ENCODE results near the gene CST11.

Gene CST11

DNA sequence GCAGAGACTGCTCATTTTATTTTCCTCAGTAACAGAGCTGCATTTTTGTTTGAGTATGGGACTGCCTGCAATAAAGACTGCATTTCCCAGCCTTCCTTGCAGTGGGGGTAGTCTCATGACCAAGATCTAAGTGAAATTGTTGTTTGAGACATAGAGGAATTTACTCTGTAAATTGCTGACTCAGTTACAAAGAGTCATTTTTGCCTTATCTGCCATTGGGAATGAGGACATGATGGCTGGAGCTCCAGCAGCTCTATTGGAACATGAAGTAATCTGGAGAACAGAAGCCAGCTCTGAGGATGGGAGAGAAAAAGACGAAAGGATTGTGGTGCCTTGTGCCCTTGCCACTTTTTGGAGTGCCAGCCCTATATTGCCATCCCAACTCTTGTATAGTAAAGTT, 2.1 kb upstream of the CST11 start:
- in situ Hi-C loops (cut with MboI; ENCODE audit: low sequenced_read_pairs): no loop called here

DNA sequence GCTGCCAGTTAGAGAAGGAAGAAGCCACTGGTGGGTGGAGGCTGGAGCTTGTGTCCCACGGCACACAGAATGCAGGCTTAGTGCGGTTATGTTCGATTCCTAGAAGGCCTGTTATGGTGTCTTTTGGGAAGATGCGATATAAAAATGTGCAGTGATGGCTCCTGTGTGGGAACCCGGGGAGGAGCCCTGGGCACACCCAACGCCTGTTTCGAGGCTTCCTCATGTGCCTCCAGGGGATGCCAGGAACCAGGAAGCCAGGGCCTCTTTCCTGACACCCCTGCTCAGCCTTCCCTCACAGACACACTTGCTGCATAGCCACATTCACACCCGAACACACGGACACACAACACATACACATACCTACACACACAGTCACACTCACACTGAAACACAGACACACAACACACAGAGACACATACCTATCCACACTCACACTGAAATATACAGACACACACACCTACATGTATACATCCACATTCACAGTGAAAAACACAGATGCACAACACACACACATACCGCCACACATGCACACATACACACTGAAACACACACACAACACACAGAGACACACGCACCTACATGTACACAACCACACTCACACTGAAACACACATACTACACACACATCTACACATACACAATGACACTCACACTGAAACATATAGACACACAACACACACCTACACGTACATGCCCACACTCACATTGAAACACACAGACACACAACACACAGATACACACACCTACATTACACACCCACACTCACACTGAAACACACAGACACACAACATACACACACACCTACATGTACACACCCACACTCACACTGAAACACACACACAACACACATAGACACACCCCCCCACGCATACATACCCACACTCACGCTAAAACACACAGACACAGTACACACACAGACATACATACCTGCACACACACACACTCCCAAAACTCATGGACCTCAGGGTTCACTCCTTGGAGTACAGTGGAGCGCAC, 1.2 kb upstream of the CST11 start:
- in situ Hi-C loops (cut with MboI; ENCODE audit: low sequenced_read_pairs): no loop called here

DNA sequence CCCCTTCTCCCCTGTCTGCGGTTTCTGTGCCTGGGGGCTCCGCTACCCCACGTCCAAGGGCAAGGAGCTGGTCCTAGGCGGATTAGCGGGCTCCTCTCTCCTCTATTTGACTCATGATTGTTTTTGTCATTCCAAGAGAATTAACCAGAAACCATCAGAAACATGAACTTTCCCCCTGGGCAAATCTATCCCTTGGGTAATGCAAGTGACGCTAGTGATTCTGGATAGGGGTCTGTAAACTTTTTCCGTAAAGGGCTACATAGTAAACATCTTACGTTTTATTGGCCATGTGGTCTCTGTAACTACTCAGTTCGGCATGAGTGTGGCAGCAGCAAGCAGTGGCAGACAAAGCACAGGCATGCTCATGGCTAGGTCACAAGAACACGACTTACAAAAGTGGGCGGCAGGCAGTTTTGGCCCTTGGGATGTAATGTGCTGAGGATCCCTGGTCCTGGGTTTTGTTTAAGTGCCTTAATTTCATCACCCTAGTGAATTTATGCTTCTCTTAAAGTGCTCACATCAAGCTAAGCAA, 654 bp downstream of the CST11 start:
- in situ Hi-C loops (cut with MboI; ENCODE audit: low sequenced_read_pairs): no loop called here

DNA sequence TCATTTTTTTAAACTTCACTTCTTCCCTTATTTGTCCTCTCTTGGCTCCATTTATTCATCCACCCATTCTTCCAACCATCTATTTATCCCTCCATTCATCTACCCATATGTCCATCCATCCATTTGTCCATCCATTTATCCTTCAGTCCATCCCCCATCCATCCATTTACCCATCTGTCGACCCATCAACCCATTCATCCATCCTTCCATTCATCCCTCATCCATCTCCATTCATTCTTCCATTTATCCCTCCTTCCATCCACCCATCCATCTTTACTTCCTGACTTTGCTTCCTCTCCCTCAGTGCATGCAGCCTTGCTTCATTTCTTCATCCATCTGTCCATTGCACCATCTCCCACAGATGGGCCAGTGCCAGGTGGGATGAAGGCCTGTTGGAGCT, 1.8 kb downstream of the CST11 start:
- in situ Hi-C loops (cut with MboI; ENCODE audit: low sequenced_read_pairs): no loop called here

DNA sequence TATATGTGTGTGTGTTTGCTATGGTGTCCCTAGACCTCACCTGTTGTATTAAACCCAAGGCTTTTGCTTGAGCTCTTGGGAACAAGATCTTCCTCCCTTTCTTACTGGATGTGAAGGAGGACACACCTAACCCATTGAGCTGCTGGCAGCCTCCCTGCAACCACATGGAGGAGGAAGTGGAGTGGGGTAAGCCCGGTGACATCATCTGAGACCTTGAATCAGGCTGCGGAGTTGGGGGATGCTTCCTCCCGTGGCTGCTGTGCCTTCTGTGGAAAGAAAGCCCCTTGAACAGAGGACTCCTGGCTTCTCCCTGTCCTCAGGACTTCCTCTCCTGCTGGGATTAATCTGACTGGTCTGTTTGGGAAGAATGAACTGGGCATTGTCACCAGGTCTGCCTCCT, 3.3 kb downstream of the CST11 start:
- in situ Hi-C loops (cut with MboI; ENCODE audit: low sequenced_read_pairs): loop anchor here (25.0 kb wide), 1 partner anchor 163 kb away; the partner anchor contains the start of gene CST9

DNA sequence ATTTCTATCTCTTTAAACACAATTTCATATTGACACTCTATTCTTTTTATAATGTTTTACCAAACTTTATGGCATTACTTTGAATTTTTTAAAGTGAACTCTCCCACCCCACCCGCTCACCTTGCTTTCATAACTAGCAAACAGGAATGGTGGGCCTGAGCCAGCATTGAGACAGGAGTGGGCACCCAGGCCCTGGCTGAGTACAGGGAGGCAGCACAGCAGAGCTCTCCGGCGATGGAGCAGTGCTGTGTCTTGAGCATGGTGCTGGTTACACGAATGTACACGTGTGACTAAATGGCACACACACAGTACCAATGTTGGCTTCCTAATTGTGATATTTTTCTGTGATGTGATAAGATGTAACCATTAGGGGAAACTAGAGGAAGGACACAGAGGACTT, 4.5 kb downstream of the CST11 start:
- in situ Hi-C loops (cut with MboI; ENCODE audit: low sequenced_read_pairs): loop anchor here (25.0 kb wide), 1 partner anchor 164 kb away; the partner anchor contains the start of gene CST9

DNA sequence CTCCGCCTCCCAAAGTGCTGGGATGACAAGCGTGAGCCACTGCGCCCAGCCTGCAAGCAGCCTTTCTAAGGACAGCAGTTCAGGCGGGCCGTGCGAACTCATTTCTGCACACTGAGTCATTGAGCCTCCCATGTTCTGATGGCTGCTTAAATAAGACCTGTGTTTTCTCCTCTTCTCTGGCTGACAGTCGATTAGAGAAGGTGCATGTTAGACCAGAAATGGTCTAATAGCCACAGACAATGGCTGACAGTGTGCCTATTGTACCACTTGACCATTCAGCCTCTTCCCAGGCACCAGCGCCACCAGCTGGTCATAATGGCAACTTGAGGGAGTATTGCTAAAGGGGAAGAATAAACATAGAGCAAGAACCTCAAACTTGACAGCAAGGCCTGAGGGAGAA, 6.2 kb downstream of the CST11 start:
- in situ Hi-C loops (cut with MboI; ENCODE audit: low sequenced_read_pairs): loop anchor here (25.0 kb wide), 1 partner anchor 166 kb away; the partner anchor contains the start of gene CST9

DNA sequence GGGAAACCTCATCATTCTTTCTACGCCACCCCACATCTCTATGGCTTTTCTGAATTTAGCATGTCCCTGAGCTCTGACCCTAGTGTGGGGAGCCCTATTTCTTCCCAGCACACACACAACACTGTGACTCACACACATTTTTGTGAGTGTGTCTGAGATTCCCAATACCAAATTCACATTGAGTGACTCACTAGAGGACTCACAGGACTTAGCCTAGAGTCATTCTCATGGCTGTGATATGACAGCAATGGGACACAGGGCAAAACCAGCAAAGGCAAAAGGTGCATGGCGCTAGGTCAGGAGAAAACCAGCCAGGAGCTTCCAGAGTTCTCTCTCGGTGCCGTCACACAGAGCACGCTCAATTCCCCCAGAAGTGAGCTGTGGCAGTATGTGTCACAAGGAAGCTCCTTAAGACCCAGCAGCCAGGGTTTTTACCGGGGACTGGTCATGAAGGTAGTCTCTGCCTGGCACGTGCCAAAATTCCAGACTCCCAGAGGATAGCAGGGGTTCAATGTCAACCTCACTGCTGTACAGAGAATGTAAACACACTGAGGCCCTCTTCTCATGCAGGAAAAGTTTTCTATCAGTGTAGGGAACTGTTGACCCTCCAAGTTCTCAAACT, 7.0 kb downstream of the CST11 start:
- in situ Hi-C loops (cut with MboI; ENCODE audit: low sequenced_read_pairs): loop anchor here (25.0 kb wide), 1 partner anchor 167 kb away; the partner anchor contains the start of gene CST9

DNA sequence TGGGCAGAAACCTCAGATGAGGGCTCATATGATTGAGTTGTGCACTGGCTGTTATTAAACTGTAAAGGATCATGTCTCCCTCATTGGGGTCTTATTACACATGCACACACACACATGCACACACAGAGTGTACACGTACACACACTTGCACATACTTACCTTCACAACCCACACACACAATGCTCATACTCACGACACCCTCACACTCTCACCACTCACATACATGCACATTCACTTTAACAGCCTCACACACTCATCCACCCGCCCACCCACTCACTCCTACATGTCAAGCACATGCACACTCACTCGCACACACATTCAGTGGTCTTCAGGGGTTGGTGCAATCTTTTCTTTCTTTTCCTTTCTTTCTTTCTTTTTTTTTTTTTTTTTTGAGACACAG, 7.8 kb downstream of the CST11 start:
- in situ Hi-C loops (cut with MboI; ENCODE audit: low sequenced_read_pairs): loop anchor here (25.0 kb wide), 1 partner anchor 167 kb away; the partner anchor contains the start of gene CST9

DNA sequence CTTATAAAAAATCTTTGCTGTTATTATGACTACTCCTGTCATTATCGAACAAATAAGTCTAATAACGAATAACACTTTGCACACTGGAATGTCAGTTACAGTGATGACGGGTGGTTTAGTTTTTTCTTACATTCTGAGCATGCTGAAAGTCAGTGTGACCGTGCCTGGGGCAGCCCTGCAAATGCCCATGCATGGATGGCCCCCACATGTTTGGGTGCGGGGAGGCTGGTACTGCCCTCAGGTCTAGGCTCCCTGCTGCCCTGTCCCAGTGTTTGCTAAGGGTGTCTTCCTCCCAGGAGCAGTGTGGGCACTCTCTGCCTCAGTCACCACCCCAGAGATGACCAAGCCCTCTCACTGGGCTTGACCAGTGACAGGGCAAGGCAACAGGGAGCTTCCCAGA, 10.2 kb downstream of the CST11 start:
- in situ Hi-C loops (cut with MboI; ENCODE audit: low sequenced_read_pairs): loop anchor here (25.0 kb wide), 1 partner anchor 170 kb away; the partner anchor contains the start of gene CST9

DNA sequence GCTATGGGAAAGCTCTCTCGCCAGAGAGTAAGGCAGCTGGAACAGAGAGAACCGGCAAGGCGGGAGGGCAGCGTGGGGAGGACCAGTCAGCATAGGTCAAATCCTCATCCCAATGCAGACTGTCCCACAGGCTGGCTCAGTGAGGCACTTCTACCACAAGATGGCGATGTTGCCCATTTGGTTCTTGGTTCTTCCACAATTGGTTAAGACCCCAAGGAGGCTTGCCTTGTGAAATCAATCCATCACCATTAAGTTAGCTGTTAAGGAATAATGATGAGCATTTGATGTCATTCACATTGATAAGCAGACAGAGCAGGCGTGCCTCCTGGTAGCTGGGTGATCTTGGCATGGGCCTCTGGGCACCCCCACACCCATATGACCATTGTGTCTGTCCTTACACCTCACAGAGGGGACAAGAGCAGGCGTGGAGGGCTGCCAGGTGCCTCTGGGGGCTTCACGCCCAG, 10.8 kb downstream of the CST11 start:
- in situ Hi-C loops (cut with MboI; ENCODE audit: low sequenced_read_pairs): loop anchor here (25.0 kb wide), 1 partner anchor 170 kb away; the partner anchor contains the start of gene CST9

DNA sequence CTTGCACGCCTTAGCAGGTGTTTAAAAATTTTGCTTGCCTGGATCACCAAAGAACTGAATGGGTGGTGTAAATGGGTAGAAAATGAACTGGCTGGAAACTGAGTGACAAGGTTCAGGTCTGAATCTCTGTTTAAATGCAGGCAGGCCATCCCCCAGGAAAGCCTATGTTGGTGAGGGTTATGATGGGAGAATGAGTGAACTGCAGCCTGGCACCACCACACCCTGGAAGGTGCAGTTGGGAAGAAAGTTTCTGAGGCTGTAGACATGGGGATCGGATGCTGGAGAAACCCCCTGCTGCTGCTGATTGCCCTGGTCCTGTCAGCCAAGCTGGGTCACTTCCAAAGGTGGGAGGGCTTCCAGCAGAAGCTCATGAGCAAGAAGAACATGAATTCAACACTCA, 12.7 kb downstream of the CST11 start:
- in situ Hi-C loops (cut with MboI; ENCODE audit: low sequenced_read_pairs): loop anchor here (25.0 kb wide), 1 partner anchor 172 kb away; the partner anchor contains the start of gene CST9

DNA sequence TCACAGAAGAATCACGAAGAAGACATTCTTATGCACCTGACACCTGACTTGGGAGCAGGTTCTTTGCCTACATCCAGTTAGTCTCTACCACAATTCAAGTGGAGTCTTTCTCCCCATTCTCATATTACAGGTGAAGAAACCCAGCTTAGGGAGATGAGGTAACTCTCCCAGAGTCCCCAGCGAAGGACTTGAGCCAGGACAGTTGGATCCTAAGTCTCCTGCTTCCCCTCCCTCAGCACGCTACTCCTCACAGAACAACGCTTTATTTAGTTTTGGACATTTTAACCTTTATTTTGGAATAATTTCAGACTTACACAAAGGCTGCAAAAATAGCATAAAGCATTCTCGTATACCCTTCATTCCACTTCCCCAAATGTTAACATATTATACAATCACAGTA, 14.0 kb downstream of the CST11 start:
- in situ Hi-C loops (cut with MboI; ENCODE audit: low sequenced_read_pairs): loop anchor here (25.0 kb wide), 1 partner anchor 174 kb away; the partner anchor contains the start of gene CST9

DNA sequence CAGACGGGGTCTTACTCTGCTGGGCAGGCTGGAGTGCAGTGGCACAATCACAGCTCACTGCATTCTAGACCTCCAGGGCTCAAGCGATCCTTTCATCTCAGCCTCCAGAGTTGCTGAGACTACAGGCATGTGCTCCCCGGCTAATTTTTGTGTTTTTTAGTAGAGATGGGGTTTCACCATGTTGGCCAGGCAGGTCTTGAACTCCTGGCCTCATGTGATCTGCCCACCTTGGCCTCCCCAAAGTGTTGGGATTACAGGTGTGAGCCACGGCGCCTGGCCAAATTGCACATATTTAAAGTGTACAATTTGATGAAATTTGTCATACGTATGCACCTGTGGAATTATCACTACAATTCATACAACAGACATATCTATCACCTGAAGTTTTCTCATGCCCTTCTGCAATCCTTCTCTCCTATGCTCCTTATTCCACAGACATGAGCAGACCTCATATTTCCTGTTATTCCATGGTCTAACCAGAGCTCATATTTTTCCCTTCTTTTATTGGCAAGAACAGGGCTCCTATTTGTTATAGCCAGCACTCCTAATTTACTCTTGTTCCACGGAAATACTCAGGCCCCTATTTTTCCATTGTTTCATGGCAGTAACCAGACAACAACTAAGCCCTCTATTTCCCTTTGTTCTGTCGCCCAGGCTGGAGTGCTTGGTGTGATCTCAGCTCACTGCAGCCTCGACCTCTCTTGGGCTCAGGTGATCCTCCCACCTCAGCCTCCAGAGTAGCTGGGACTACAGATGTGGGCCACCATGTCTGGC, 15.4 kb downstream of the CST11 start:
- in situ Hi-C loops (cut with MboI; ENCODE audit: low sequenced_read_pairs): loop anchor here (25.0 kb wide), 1 partner anchor 175 kb away; the partner anchor contains the start of gene CST9

DNA sequence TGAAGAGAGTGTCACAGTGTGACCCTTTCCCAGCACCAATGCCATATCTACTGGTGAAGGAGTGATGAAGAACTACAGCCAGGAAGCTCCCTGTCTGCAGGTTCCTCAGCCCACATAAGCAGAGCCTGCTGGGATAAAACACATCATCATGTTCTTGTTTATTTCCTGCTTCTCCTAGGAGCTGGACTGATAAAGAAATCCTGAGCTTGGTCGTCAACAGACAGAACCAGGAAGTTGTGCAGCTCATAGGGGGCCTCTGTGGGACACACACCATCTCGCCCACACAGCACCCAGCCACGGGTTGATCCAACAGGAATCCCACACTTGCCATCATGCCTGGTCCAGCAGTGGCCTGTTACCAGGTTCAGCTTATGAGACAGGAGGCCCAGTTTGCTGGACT, 16.0 kb downstream of the CST11 start:
- in situ Hi-C loops (cut with MboI; ENCODE audit: low sequenced_read_pairs): loop anchor here (25.0 kb wide), 1 partner anchor 176 kb away; the partner anchor contains the start of gene CST9

DNA sequence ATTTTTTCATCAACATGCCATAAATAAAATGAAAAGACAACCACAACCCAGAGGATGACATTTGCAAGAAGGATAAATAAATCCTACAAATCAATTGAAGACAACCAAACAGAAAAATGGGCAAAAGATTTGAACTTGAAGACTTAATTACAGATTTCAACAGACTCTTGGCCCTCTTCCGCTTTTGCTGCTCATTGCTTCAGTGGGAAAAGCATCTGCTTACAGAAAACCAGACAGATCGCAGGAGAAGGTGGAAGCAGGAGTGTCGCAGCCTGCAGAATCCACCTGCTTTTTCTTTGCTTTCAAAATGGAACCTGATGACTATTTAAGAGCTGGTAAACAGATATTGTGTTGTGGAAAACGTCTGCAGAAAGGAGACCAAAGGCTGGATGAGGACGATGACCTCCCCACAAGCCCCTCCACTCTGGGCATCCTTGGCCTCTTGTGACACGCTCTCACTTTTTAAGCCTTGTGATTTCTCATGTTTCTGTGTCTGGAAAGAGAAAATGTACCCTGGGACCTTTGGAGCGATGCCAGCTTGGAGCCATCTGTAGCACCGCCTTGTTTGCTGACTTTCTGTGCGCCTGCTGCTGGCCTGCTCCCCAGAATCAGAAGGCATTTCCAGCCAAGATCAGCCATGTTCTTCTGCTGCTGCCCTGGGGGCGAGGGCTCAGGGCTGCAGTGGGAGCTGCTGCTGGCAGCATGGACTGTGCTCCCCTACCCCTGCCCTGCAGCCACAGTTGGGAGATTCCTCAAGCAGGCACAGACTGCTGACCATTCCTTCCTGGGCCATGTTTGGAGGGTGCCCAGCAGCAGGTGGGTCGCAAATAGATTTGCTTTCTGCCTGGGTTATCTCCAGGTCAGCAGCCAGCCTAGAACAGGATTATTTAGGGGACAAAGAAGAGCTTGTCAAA, 16.8 kb downstream of the CST11 start:
- in situ Hi-C loops (cut with MboI; ENCODE audit: low sequenced_read_pairs): loop anchor here (25.0 kb wide), 1 partner anchor 176 kb away; the partner anchor contains the start of gene CST9

DNA sequence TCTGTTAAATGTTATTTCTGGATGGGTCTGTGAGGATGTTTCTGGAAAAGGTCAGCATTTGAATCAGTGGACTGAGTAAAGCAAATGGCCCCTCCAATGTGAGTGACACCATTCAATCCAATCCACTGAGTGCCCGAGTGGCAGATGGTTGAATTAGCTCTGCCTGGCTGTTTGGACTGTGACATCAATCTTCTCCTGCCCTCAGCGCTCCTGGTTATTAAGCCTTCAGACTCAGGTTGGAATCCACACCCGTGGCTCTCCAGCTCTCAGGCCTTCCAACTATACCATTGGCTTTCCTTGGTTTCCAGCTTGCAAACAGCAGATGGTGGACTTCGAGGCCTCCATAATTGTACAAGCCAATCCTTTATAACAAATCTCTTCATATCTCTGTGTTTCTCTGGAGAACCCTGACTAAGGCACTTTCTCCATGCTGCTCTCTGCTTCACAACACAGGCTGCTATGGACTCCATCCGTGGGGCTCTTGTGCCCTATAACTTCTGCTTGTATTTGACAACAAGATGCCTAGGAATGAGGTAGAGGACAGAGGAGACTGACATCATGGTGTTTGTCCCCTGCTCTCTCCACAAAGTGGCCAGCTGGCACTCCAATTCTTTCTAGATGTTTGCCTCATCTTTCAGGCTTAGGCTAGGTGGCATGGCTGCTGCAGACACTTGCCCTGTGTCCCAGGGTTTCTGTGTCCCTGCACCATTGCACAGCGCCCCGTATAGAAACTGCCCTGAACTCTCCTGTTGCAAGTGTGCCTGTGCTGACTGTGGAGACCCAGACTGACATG, 18.0 kb downstream of the CST11 start:
- in situ Hi-C loops (cut with MboI; ENCODE audit: low sequenced_read_pairs): loop anchor here (25.0 kb wide), 1 partner anchor 178 kb away; the partner anchor contains the start of gene CST9

DNA sequence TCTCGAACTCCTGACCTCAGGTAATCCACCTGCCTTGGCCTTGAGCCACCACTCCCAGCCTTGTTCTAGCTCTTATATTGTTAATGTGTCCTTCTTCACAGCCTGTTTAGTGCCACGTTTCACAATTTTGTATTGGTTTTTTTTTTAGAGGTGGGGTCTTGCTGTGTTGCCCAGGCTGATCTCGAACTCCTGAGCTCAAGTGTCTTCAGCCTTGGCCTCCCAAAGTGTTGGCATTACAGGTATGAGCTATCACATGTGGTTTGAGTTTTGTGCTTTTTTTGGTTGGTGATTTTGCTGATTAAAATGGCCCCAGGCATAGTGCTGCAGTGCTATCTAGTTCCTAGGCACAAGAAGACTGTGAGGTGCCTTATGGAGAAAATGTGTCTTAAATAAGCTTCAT, 19.0 kb downstream of the CST11 start:
- in situ Hi-C loops (cut with MboI; ENCODE audit: low sequenced_read_pairs): loop anchor here (25.0 kb wide), 1 partner anchor 179 kb away; the partner anchor contains the start of gene CST9
